Right lobe of liver (tissue), 6 donors: ENCODE results near the gene EMCN. TPM values are rescaled to one million over a fixed set of nuclear protein-coding genes. Genes with fewer than 3 reads are reported as not detected.
"Not testable (repeated sequence)": the region's sequence is repeated elsewhere in the genome, so short reads cannot be mapped to it uniquely, and the experiment has no call there.

Experiments
- ATAC-seq, 4 donors: fragments of 200-7000 bp; cut with Tn5 transposase; one replicate each; pipeline ENCODE4 v1.9.1; 2020; ENCODE audit warnings: mild to moderate bottlenecking in 4 of 4, moderate library complexity in 4 of 4
- DNase-seq, 3 donors: peaks; one replicate each; pipeline ENCODE4 v3.0.0-alpha.2; 2020
- H3K27ac ChIP-seq, 3 donors: fragments of 200-600 bp; one replicate each; pipeline ENCODE4 v1.8.0; 2022
- H3K27me3 ChIP-seq, 2 donors: fragments of 200-600 bp; one replicate each; pipeline ENCODE4 v1.8.0; 2022
- H3K36me3 ChIP-seq, 4 donors: fragments of 200-600 bp; sonication (generic) in 1 of 4; one replicate each; pipeline versions ENCODE4 v1.5.1 to v1.8.0; 2017 to 2022; ENCODE audit warnings: control low read depth in 1 of 4
- H3K4me1 ChIP-seq, 4 donors: fragments of 200-600 bp; sonication (generic) in 1 of 4; one replicate each; pipeline versions ENCODE4 v1.5.1 to v1.8.0; 2017 to 2022; ENCODE audit warnings: control low read depth in 1 of 4
- H3K4me3 ChIP-seq, 3 donors: fragments of 200-600 bp; one replicate each; pipeline ENCODE4 v1.8.0; 2022
- H3K9me3 ChIP-seq, 4 donors: fragments of 200-600 bp; sonication (generic) in 1 of 4; one replicate each; pipeline versions ENCODE4 v1.5.1 to v1.8.0; 2017 to 2022; ENCODE audit warnings: control low read depth in 1 of 4
- CTCF ChIP-seq, 4 donors: fragments of 200-600 bp in 3 of 4; fragments of 450-650 bp in 1 of 4; IDR thresholded peaks; one replicate each; pipeline versions ENCODE4 v1.5.1 to v1.8.0; 2016 to 2022; ENCODE audit warnings: antibody characterized with exemption in 4 of 4, mild to moderate bottlenecking in 2 of 4
- POLR2A ChIP-seq: fragments of 450-650 bp; IDR thresholded peaks from one replicate; pipeline ENCODE4 v1.6.1; 2017; ENCODE audit warnings: antibody characterized with exemption, mild to moderate bottlenecking
- WGBS: methylation state at CpG from one replicate; pipeline ENCODE4 v1.1.6; 2018; ENCODE audit warnings: low coverage, low lambda C conversion rate; ENCODE audit not compliant: insufficient coverage; ENCODE audit errors: missing lambda C conversion rate; 5-methylcytosine and 5-hydroxymethylcytosine counted together
- intact Hi-C, 2 donors: fragments of 100-400 bp; cut with DNase I; formaldehyde crosslinking; loops; one replicate each; pipeline versions ENCODE4 v1.11.2 to v1.14.1; 2022
- total RNA-seq, 6 experiments: library from RNA; depleted of rRNA in 2 of 6; stranded (reverse); fragments of >200 nt in 2 of 6; fragmentation: NEBNext Ultra II Directional in 3 of 6; extraction: Animal tissue kit (Norgen Biotek cat#: 25700) in 3 of 6; gene quantifications; one replicate each; pipeline versions ENCODE4 v1.1.0 to v1.2.4, GENCODE V29; 2016 to 2023
- donor health status: DM: no; HTN: yes; CAD: no.
- donor health status: DM: no; HTN: no; CAD: no.
- donor health status: DM: no; HTN: no; CAD: no.
- donor health status: DM: no; HTN: yes; CAD: no.
- donor health status: DM: no; HTN: yes; CAD: no.

The EMCN gene
- total RNA-seq, 6 experiments from 2014 or later = 1.9 to 6.8 (median 3.5) TPM

GRCh38 chr4:100356172-100356571 lies 161.7 kb downstream of the EMCN start:
- no peak for TF ChIP-seq POLR2A
- TF ChIP-seq CTCF (IDR thresholded peaks at IDR 0.05) = no peak
- H3K27me3 ChIP-seq = no peaks in the 10 kb centered on the region
- intact Hi-C loops = no loop called here
- no peaks in the 10 kb centered on the region for H3K9me3 ChIP-seq
- ATAC-seq (no peak), DNase-seq (no peak)
- H3K4me3 ChIP-seq = no peak overlapping the region
- no peaks in the 10 kb centered on the region for H3K36me3 ChIP-seq
- 24% methylated on average over 1 of the region's 1 CpG for WGBS
- no peak overlapping the region for H3K27ac ChIP-seq
- H3K4me1 ChIP-seq = no peaks in the 10 kb centered on the region

- H3K9me3 ChIP-seq, H3K27me3 ChIP-seq, DNase-seq, H3K4me3 ChIP-seq, ATAC-seq, H3K4me1 ChIP-seq, H3K36me3 ChIP-seq, H3K27ac ChIP-seq, intact Hi-C loops: not testable (repeated sequence)
- WGBS = 27% methylated on average over 3 of the region's 3 CpGs
These were observed 165.5 kb downstream of the EMCN start for GRCh38 chr4:100352352-100352751.

- Histone ChIP-seq H3K27ac (no peak overlapping the region), H3K36me3 (no peaks in the 10 kb centered on the region), H3K4me3 (no peak overlapping the region), H3K27me3 (no peaks in the 10 kb centered on the region), H3K9me3 (no peaks in the 10 kb centered on the region), H3K4me1 (no peaks in the 10 kb centered on the region)
- DNase-seq = no peak
- ATAC-seq = no peak
- TF ChIP-seq POLR2A (no peak), CTCF (IDR thresholded peaks at IDR 0.05) (no peak)
- 46% methylated on average over 3 of the region's 3 CpGs for WGBS
- intact Hi-C loops = no loop called here
These were observed 169.3 kb downstream of the EMCN start for GRCh38 chr4:100348473-100348872.

- TF ChIP-seq CTCF (IDR thresholded peaks at IDR 0.05) (no peak), POLR2A (no peak)
- Histone ChIP-seq H3K4me1 (no peaks in the 10 kb centered on the region), H3K36me3 (no peaks in the 10 kb centered on the region), H3K27me3 (no peaks in the 10 kb centered on the region), H3K4me3 (no peak overlapping the region), H3K27ac (no peak overlapping the region), H3K9me3 (no peaks in the 10 kb centered on the region)
- DNase-seq (no peak), ATAC-seq (no peak)
- intact Hi-C loops = no loop called here
- WGBS = 50% methylated on average over 1 of the region's 1 CpG
These were observed 170.6 kb downstream of the EMCN start for GRCh38 chr4:100347241-100347640.

GRCh38 chr4:100345585-100345984 lies 172.2 kb downstream of the EMCN start:
- intact Hi-C loops = no loop called here
- Histone ChIP-seq H3K36me3 (no peaks in the 10 kb centered on the region), H3K27me3 (no peaks in the 10 kb centered on the region), H3K27ac (no peak overlapping the region), H3K4me1 (no peaks in the 10 kb centered on the region), H3K4me3 (no peak overlapping the region), H3K9me3 (no peaks in the 10 kb centered on the region)
- no peak for TF ChIP-seq POLR2A
- no peak for TF ChIP-seq CTCF (IDR thresholded peaks at IDR 0.05)
- no peak for ATAC-seq
- DNase-seq = no peak
